NOMO-1 treated with DMSO at 0.1 percent for 48 hours (cell line): ENCODE data around the gene DOCK7.
A peak's percentile ranks its signal among the peaks of the same experiment; 100 is the strongest.
"Not testable (repeated sequence)": the region's sequence is repeated elsewhere in the genome, so short reads cannot be mapped to it uniquely, and the experiment has no call there.

Experiments
- DNase-seq: peaks from one replicate; lab custom pipeline; 2025; ENCODE audit not compliant: unreplicated experiment; lab: John Stamatoyannopoulos, UW

Gene DOCK7

GRCh38 chr1:62613890-62614289, 74.3 kb downstream of the DOCK7 start:
- DNase-seq, result no peak

DNA sequence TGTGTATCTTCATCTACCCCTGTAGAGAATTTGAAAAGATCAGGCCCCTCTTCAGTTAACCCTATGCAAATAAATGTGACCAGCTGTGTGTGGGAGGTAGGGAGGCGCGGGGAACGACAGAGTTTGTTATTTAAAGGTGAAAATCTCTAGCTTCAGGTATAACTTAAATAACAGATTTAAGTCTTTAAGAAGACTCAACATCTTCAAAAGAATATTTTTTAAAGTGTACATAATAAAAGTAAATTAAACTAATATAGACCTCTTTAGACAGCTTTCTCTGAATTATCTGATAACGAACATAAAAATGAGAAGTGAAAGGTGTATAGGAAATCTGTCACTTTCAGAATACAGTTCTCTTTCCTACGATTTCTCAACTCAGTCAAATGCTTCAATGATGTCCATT, 74.9 kb downstream of the DOCK7 start:
- peak; percentile 14 for DNase-seq

- no peak for DNase-seq
Observed at GRCh38 chr1:62612770-62613169, 75.4 kb downstream of the DOCK7 start.

GRCh38 chr1:62610588-62610987, 77.6 kb downstream of the DOCK7 start:
- DNase-seq, result not testable (repeated sequence)

DNA sequence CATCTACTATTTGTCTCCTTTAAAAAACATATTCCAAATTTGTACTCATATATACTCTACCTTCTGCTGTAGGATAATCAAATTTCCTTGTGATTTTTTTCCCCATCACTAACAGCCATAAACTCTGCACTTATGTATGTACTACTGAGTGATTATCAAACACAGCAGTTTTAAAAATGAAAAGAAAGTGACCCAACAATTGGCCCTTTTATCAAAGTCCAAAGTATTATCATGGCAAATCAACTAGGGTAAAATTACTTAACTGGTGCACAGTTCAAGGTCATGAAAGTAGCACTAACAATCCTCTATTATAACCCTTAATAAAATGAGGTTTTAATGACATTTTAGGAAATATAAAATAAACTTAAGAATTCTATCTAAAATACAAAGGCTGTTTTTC, 79.3 kb downstream of the DOCK7 start:
- DNase-seq, result no peak

- no peak for DNase-seq
Observed at GRCh38 chr1:62601457-62601856, 86.7 kb downstream of the DOCK7 start.

GRCh38 chr1:62599044-62599443, 89.1 kb downstream of the DOCK7 start:
- DNase-seq, result no peak

DNA sequence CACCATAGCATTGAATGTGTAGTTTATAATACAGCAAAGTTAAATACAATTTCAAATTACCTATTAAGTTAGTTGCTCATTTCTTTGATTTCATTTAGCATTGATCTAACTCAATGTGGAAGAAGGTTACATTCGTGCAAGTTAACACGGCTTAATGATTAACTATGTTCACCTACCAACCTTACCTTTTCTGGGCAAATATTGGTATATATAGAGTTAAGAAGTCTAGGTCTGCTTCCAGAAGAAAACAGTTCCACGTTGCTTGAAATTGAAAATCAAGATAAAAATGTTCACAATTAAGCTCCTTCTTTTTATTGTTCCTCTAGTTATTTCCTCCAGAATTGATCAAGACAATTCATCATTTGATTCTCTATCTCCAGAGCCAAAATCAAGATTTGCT, 90.9 kb downstream of the DOCK7 start, which contains the start of gene ANGPTL3:
TSS of gene ANGPTL3 (plus strand) at position 240 of the 400 bp plus-strand sequence. CDS start at position 287, 47 bp downstream.
- no peak for DNase-seq

GRCh38 chr1:62595647-62596046, 92.5 kb downstream of the DOCK7 start:
- DNase-seq, result no peak

DNA sequence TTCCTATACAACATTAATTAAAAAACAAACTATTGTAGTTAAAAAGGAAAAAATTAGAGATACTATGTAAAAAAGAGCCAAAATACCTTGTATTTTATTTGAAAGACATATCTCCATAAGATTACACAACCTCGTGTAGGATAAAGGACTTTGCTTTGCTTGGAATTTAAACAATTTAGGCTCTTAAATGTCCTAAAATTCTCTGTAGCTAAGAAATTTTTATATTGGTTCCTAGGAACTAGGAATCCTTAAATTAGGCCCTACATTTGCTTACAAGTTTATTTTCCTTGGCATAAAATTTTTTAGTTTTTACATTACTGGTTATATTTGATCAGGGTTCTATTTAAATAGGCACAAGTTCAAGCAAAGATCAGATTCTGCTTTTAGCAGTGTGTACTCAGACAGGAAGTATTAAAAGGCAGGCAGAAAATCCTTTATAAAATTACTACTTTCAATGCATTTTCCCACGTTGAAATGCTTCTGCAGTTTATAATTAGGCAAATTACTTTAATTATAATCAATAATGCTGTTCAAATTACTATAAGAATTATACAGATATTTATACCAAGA, 94.3 kb downstream of the DOCK7 start:
- DNase-seq, result no peak

DNA sequence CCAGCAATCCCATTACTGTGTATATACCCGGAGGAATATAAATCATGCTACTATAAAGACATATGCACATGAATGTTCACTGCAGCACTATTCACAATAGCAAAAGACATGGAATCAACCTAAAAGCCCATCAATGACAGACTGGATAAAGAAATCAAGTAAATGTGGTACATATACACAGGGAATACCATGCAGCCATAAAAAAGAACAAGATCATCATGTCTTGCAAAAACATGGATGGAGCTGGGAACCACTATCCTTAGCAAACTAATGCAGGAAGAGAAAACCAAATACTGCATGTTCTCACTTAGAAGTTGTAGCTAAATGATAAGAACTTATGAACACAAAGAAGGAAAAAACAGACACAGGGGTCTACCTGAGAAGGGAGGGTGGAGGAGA, 97.2 kb downstream of the DOCK7 start:
- no peak for DNase-seq

- DNase-seq, result no peak
Observed at GRCh38 chr1:62590255-62590969, 97.8 kb downstream of the DOCK7 start.

- no peak for DNase-seq
Observed at GRCh38 chr1:62589321-62589720, 98.9 kb downstream of the DOCK7 start.

GRCh38 chr1:62588000-62588399, 100.2 kb downstream of the DOCK7 start:
- DNase-seq, result no peak

DNA sequence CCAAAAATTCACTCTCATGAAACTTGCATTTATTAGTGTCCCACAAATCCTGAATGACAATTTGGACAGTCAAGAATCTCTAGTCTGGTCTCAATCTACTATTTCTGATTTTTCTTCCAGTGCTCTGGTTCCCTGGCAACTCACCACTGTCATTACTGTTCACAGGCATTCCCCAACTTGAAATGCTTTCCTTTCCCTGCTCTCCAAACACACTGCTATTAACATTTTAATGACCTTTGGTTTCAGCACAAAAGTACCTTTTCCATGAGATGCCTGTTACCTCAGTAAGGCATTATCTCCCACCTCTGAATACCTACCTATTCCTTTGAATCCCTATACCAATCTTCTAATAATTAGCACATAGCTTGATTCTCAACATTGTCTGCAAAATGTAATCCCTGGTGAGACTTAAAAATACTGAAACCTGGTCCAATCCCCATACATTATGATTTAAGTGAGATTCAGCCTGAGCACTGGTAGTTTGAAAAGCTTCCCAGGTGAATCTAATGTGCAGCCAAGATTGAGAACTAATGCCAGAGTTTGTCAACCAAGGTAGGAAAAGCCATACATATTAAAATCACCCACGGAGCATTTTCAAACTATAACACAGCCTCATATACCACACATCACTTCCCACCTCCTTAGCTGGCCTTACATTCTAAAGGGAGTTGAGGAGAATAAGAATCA, 102.6 kb downstream of the DOCK7 start:
- no peak for DNase-seq

- no peak for DNase-seq
Observed at GRCh38 chr1:62573675-62574074, 114.5 kb downstream of the DOCK7 start.

DNA sequence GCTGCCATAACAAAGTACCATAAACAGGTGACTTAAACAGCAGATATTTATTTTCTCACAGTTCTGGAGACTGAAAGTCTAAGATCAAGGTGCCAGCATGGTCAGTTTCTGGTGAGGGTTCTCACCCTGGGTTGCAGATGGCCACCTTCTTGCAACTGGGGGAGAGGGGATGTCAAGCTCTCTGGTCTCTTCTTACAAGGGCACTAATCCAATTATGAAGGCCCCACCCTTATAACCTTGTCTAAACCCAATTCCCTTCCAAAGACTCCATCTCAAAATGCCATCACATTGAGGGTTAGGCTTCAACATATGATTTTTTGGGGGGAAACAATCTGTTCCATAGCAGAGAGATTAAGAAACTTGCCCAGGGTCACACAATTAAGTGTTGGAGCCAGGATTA, 115.7 kb downstream of the DOCK7 start:
- no peak for DNase-seq

- not testable (repeated sequence) for DNase-seq
Observed at GRCh38 chr1:62571517-62571916, 116.7 kb downstream of the DOCK7 start.

DNA sequence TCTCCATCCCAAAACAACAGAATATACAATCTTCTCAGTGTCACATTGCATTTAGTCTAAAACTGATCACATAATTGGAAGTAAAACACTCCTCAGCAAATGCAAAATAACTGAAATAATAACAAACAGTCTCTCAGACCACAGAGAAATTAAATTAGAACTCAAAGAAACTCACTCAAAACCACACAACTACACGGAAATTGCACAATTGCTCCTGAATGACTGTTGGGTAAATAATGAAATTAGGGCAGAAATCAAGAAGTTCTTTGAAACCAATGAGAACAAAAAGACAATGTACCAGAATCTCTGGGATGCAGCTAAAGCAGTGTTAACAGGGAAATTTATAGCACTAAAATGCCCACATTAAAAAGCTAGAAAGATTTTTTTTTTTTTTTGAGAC, 120.3 kb downstream of the DOCK7 start:
- DNase-seq, result peak; percentile 43

GRCh38 chr1:62567182-62567581, 121.0 kb downstream of the DOCK7 start:
- DNase-seq, result not testable (repeated sequence)

GRCh38 chr1:62561306-62561705, 126.9 kb downstream of the DOCK7 start:
- no peak for DNase-seq

DNA sequence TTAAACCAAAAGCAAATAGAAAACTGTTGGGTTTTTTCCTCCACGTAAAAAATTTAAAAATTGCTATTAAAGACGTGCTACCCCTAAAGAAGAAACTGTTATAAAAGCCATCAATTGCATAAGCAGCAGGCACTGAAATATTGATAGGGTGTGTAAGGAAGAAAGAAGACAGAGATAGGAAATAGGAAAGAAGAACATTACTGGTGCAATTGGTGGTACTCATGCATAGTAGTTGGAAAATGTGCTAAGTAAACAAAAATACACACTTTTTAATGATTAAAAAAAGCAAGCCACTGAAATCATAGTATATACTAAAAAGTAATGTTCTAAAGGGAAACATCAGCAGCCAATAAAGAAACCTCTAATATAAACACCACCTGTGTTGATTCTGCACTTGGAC, 143.6 kb downstream of the DOCK7 start:
- DNase-seq, result no peak
